PC-3 (cell line): ENCODE results near the gene AGPS. TPM values are rescaled to one million over a fixed set of nuclear protein-coding genes. Genes with fewer than 3 reads are reported as not detected.

Experiments used
- ATAC-seq: fragments of 200-7000 bp; cut with Tn5 transposase; 2 replicates; pipeline ENCODE4 v1.9.1; 2020; ENCODE audit warnings: mild to moderate bottlenecking, moderate library complexity
- BruUV-seq: library from RNA; stranded (reverse); fragments of 400-500 nt; replicated peaks from 2 replicates; lab custom pipeline; 2021; lab: Mats Ljungman, UMichigan
- CTCF ChIA-PET: fragments of 300-600 bp; sonication (Branson Sonifier 250); formaldehyde crosslinking; loops from one replicate; lab custom pipeline; 2022; ENCODE audit warnings: antibody characterized with exemption; lab: Charles Lee
- POLR2A ChIA-PET: fragments of 300-600 bp; sonication (Branson Sonifier 250); formaldehyde crosslinking; loops from one replicate; lab custom pipeline; 2022; ENCODE audit warnings: antibody characterized with exemption; ENCODE audit not compliant: unreplicated experiment; lab: Charles Lee
- DNase-seq: peaks from one replicate; pipeline ENCODE4 v3.0.0-alpha.2; 2015
- H2AFZ ChIP-seq: fragments of 300-600 bp; sonication (generic); 2 replicates; pipeline ENCODE4 v1.6.0; 2016; ENCODE audit warnings: antibody characterized with exemption, low read length
- H3F3A ChIP-seq: fragments of 300-600 bp; sonication (generic); one replicate; pipeline ENCODE4 v1.6.0; 2017; ENCODE audit warnings: antibody characterized with exemption, low read length, control low read depth, mild to moderate bottlenecking; ENCODE audit not compliant: unreplicated experiment
- H3K27ac ChIP-seq: fragments of 300-600 bp; sonication (generic); 2 replicates; pipeline ENCODE4 v1.5.1; 2016; ENCODE audit warnings: mild to moderate bottlenecking, low read length
- H3K27me3 ChIP-seq: fragments of 300-600 bp; sonication (generic); 2 replicates; pipeline ENCODE4 v1.6.1; 2016; ENCODE audit warnings: low read length, mixed read lengths
- H3K36me3 ChIP-seq: fragments of 300-600 bp; sonication (generic); 2 replicates; pipeline ENCODE4 v1.6.1; 2016; ENCODE audit warnings: low read depth, mixed run types, low read length, mixed read lengths
- H3K4me1 ChIP-seq: fragments of 300-600 bp; sonication (generic); 2 replicates; pipeline ENCODE4 v1.5.1; 2016; ENCODE audit warnings: low read length; ENCODE audit not compliant: insufficient read depth
- H3K4me2 ChIP-seq: fragments of 300-600 bp; sonication (generic); 2 replicates; pipeline ENCODE4 v1.6.0; 2016; ENCODE audit warnings: low read length
- H3K4me3 ChIP-seq: fragments of 300-600 bp; sonication (generic); 2 replicates; pipeline ENCODE4 v1.5.1; 2016; ENCODE audit warnings: mild to moderate bottlenecking, low read length, mixed read lengths
- H3K79me2 ChIP-seq: fragments of 300-600 bp; sonication (generic); 2 replicates; pipeline ENCODE4 v1.6.1; 2017; ENCODE audit warnings: low read length, mixed read lengths
- H3K9ac ChIP-seq: fragments of 300-600 bp; sonication (generic); 2 replicates; pipeline ENCODE4 v1.6.0; 2016; ENCODE audit warnings: mild to moderate bottlenecking, low read length
- H3K9me2 ChIP-seq: fragments of 300-600 bp; sonication (generic); replicated peaks from 2 replicates; pipeline ENCODE4 v1.6.1; 2016; ENCODE audit warnings: mixed run types, low read length, mixed read lengths
- H3K9me3 ChIP-seq: fragments of 300-600 bp; sonication (generic); 2 replicates; pipeline ENCODE4 v1.6.1; 2016; ENCODE audit warnings: low read length, mixed read lengths
- H4K20me1 ChIP-seq: fragments of 300-600 bp; sonication (generic); 2 replicates; pipeline ENCODE4 v1.6.1; 2016; ENCODE audit warnings: low read length, mixed read lengths
- CTCF ChIP-seq: fragments of 300-600 bp; sonication (generic); conservative IDR thresholded peaks from 2 replicates; pipeline ENCODE4 v1.5.1; 2017; ENCODE audit warnings: antibody characterized with exemption, low read depth, mild to moderate bottlenecking, low read length
- EZH2 ChIP-seq: fragments of 300-600 bp; sonication (generic); IDR thresholded peaks from one replicate; pipeline ENCODE4 v1.6.1; 2017; ENCODE audit warnings: antibody characterized with exemption, mild to moderate bottlenecking, low read length; ENCODE audit not compliant: unreplicated experiment
- EZH2phosphoT487 ChIP-seq: fragments of 300-600 bp; sonication (generic); IDR thresholded peaks from 2 replicates; pipeline ENCODE4 v1.6.1; 2018; ENCODE audit warnings: mild to moderate bottlenecking, antibody characterized with exemption, low read length, borderline replicate concordance
- intact Hi-C: fragments of 100-400 bp; cut with micrococcal nuclease; formaldehyde crosslinking; loops from 2 replicates; pipeline ENCODE4 v1.9.0; 2023
- total RNA-seq: library from RNA; depleted of rRNA; stranded (reverse); fragments of >200 nt; gene quantifications from 2 replicates; pipeline ENCODE4 v1.2.3, GENCODE V29; 2014

Gene AGPS
- total RNA-seq, 1 experiment from 2014 or later: 147 TPM

GRCh38 chr2:177474301-177474700 is 81.7 kb downstream of the AGPS start:
- ATAC-seq (no peak), DNase-seq (no peak)
- TF ChIP-seq EZH2phosphoT487: no peak
- TF ChIP-seq EZH2: no peak
- TF ChIP-seq CTCF: no peak
- no peaks in the 10 kb centered on the region for H4K20me1 ChIP-seq
- H3K4me3 ChIP-seq: no peak overlapping the region
- no peaks in the 10 kb centered on the region for H3F3A ChIP-seq
- no peaks in the 10 kb centered on the region for H3K9me2 ChIP-seq
- BruUV-seq: no TSS peak
- H3K4me1 ChIP-seq: peaks cover 10% of the 10 kb centered on the region; the same call in 1 of the 2 replicates
- POLR2A ChIA-PET: no interaction called here
- peaks cover 29% of the 10 kb centered on the region; the same call in 1 of the 2 replicates for H3K36me3 ChIP-seq
- H3K9me3 ChIP-seq: no peaks in the 10 kb centered on the region
- no peak overlapping the region for H2AFZ ChIP-seq
- intact Hi-C loops: no loop called here
- H3K27me3 ChIP-seq: no peaks in the 10 kb centered on the region
- no peaks in the 10 kb centered on the region for H3K79me2 ChIP-seq
- CTCF ChIA-PET: no interaction called here
- H3K4me2 ChIP-seq: no peak overlapping the region
- H3K9ac ChIP-seq: no peak overlapping the region
- no peak overlapping the region for H3K27ac ChIP-seq

- Histone ChIP-seq H3K9ac (no peak overlapping the region), H3K4me2 (no peak overlapping the region; the same call in 1 of the 2 replicates), H2AFZ (no peak overlapping the region), H4K20me1 (no peaks in the 10 kb centered on the region), H3K27ac (no peak overlapping the region), H3K9me2 (no peaks in the 10 kb centered on the region), H3F3A (no peaks in the 10 kb centered on the region), H3K27me3 (no peaks in the 10 kb centered on the region), H3K79me2 (no peaks in the 10 kb centered on the region), H3K9me3 (no peaks in the 10 kb centered on the region), H3K4me3 (no peak overlapping the region), H3K36me3 (peaks cover 26% of the 10 kb centered on the region; the same call in 1 of the 2 replicates), H3K4me1 (peaks cover 10% of the 10 kb centered on the region; the same call in 1 of the 2 replicates)
- CTCF ChIA-PET: no interaction called here
- intact Hi-C loops: no loop called here
- TF ChIP-seq CTCF (no peak), EZH2phosphoT487 (no peak), EZH2 (no peak)
- DNase-seq (peak; percentile 77), ATAC-seq (peak; percentile 54)
- POLR2A ChIA-PET: no interaction called here
- no TSS peak for BruUV-seq
These were observed 82.4 kb downstream of the AGPS start for GRCh38 chr2:177474998-177475397.

- no TSS peak for BruUV-seq
These were observed 84.3 kb downstream of the AGPS start for GRCh38 chr2:177476897-177477296.

More at GRCh38 chr2:177476897-177477296, 84.3 kb downstream of the AGPS start:
- Histone ChIP-seq H3K9me2 (no peaks in the 10 kb centered on the region), H3K27me3 (no peaks in the 10 kb centered on the region), H4K20me1 (no peaks in the 10 kb centered on the region), H3K36me3 (peaks cover 25% of the 10 kb centered on the region; the same call in 1 of the 2 replicates), H3K9me3 (no peaks in the 10 kb centered on the region), H3K79me2 (no peaks in the 10 kb centered on the region), H3K9ac (no peak overlapping the region), H3K4me2 (no peak overlapping the region), H3K4me3 (no peak overlapping the region), H3K4me1 (peaks cover 10% of the 10 kb centered on the region; the same call in 1 of the 2 replicates), H3K27ac (no peak overlapping the region), H3F3A (no peaks in the 10 kb centered on the region), H2AFZ (no peak overlapping the region)
- intact Hi-C loops: no loop called here
- ChIA-PET CTCF (no interaction called here), POLR2A (no interaction called here)
- DNase-seq (no peak), ATAC-seq (no peak)
- no peak for TF ChIP-seq EZH2phosphoT487
- TF ChIP-seq CTCF: no peak
- TF ChIP-seq EZH2: no peak
